ENCODE data around the gene OMP. TPM values are rescaled to one million over a fixed set of nuclear protein-coding genes. Genes with fewer than 3 reads are reported as not detected.

Gene OMP
- polyA plus RNA-seq, 3 donors, result 0.17 to 1.1 (median 0.36) TPM

- no peak for DNase-seq
These were observed 35.5 kb downstream of the OMP start for GRCh38 chr11:77138106-77138649.

GRCh38 chr11:77139201-77139600 is 36.6 kb downstream of the OMP start:
- DNase-seq, result no peak

- no peak for DNase-seq
These were observed 37.7 kb downstream of the OMP start for GRCh38 chr11:77140231-77140851.

GRCh38 chr11:77141034-77141433 is 38.4 kb downstream of the OMP start:
- no peak for DNase-seq

- no peak for DNase-seq
These were observed 38.8 kb downstream of the OMP start for GRCh38 chr11:77141475-77141874.

- DNase-seq, result no peak
These were observed 39.7 kb downstream of the OMP start for GRCh38 chr11:77142091-77142975.

- no peak for DNase-seq
These were observed 40.9 kb downstream of the OMP start for GRCh38 chr11:77143405-77144020.

GRCh38 chr11:77144196-77144856 is 41.7 kb downstream of the OMP start:
- DNase-seq, result no peak

- DNase-seq, result no peak
These were observed 42.3 kb downstream of the OMP start for GRCh38 chr11:77144857-77145428.

- DNase-seq, result no peak
These were observed 43.8 kb downstream of the OMP start for GRCh38 chr11:77146261-77147035.

- no peak for DNase-seq
These were observed 44.3 kb downstream of the OMP start for GRCh38 chr11:77147036-77147315.

- DNase-seq, result no peak
These were observed 45.2 kb downstream of the OMP start for GRCh38 chr11:77147668-77148321.

GRCh38 chr11:77148963-77149715 is 46.5 kb downstream of the OMP start:
- DNase-seq, result no peak

GRCh38 chr11:77149716-77150392 is 47.2 kb downstream of the OMP start:
- no peak for DNase-seq

GRCh38 chr11:77150836-77151235 is 48.2 kb downstream of the OMP start:
- DNase-seq, result no peak

- DNase-seq, result no peak
These were observed 49.3 kb downstream of the OMP start for GRCh38 chr11:77151804-77152509.

GRCh38 chr11:77152846-77153245 is 50.2 kb downstream of the OMP start:
- DNase-seq, result no peak
